Measurements from ENCODE around the gene POU3F3. TPM values are rescaled to one million over a fixed set of nuclear protein-coding genes. Genes with fewer than 3 reads are reported as not detected.

Gene POU3F3
- total RNA-seq, 1 donor from 2014 or later: not detected

DNA sequence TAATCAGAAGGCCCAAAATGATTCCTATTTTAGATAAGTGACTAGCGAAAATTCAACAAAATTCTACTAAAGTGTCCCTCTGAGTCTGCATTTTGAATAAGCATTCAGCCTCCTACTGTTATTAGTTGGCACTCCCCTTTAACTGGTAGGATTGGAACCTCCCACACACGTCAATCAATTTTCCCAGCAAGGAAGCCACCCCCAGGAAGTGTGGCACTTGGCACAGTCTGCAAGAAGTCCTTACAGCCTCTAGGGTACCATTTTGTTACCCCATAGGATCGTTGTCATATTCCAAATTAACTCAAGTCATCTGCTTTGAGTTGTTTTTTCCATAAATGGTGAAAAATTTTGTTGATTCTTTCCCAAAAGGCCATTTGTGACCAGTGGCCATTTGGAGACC is 33.8 kb upstream of the POU3F3 start:
- no peak overlapping the region for H3K4me3 ChIP-seq
- no peak for ATAC-seq
- no peaks in the 10 kb centered on the region for H3K27me3 ChIP-seq (ENCODE audit: low read depth)
- H3K27ac ChIP-seq: no peak overlapping the region
- no peak for DNase-seq
- no peaks in the 10 kb centered on the region for H3K4me1 ChIP-seq
- intact Hi-C loops (cut with DNase I): no loop called here
- H3K36me3 ChIP-seq: no peaks in the 10 kb centered on the region
- TF ChIP-seq, protein P1, sequence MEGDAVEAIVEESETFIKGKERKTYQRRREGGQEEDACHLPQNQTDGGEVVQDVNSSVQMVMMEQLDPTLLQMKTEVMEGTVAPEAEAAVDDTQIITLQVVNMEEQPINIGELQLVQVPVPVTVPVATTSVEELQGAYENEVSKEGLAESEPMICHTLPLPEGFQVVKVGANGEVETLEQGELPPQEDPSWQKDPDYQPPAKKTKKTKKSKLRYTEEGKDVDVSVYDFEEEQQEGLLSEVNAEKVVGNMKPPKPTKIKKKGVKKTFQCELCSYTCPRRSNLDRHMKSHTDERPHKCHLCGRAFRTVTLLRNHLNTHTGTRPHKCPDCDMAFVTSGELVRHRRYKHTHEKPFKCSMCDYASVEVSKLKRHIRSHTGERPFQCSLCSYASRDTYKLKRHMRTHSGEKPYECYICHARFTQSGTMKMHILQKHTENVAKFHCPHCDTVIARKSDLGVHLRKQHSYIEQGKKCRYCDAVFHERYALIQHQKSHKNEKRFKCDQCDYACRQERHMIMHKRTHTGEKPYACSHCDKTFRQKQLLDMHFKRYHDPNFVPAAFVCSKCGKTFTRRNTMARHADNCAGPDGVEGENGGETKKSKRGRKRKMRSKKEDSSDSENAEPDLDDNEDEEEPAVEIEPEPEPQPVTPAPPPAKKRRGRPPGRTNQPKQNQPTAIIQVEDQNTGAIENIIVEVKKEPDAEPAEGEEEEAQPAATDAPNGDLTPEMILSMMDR (IDR thresholded peaks at IDR 0.05): no peak
- no peaks in the 10 kb centered on the region for H3K9me3 ChIP-seq

DNA sequence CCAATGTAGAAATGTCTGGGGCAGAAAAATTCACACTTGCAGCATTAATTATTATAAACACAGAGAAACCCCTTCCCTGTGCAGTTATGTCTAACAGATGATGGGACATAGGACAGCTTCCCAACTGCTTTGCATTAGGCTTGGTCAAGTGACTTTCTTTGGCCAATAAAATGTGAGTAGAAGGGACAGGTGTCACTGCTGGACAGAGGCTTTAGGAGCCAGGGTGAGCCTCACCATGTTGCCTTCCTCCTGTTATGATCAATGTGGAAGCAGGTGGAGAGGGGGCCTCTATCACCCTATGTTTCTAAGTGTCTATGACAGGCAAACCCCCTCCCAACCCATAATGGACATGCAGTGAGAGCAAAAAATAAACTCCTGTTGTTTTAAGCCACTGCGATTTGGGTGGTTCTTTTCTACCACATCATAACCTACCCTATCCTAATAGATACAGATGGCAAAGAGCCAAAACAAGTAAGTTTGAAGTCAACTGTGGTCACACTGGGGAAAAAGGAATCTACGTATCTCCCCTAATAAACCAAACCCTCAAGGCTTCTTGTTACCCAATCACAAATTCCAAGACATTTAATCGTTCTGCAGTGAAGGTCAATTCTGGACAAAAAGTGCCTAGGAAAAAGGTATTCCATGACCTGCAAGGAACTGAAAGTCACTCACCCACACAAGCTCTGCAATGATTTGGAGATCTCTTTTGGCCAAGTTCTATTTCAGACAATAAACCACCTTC is 28.6 kb upstream of the POU3F3 start:
- no peaks in the 10 kb centered on the region for H3K36me3 ChIP-seq
- ATAC-seq (no peak), DNase-seq (no peak)
- TF ChIP-seq, protein P1 (IDR thresholded peaks at IDR 0.05): no peak
- H3K4me1 ChIP-seq: no peaks in the 10 kb centered on the region
- no peak overlapping the region for H3K4me3 ChIP-seq
- intact Hi-C loops (cut with DNase I): no loop called here
- peaks cover 4% of the 10 kb centered on the region for H3K27me3 ChIP-seq (ENCODE audit: low read depth)
- H3K9me3 ChIP-seq: no peaks in the 10 kb centered on the region
- no peak overlapping the region for H3K27ac ChIP-seq

DNA sequence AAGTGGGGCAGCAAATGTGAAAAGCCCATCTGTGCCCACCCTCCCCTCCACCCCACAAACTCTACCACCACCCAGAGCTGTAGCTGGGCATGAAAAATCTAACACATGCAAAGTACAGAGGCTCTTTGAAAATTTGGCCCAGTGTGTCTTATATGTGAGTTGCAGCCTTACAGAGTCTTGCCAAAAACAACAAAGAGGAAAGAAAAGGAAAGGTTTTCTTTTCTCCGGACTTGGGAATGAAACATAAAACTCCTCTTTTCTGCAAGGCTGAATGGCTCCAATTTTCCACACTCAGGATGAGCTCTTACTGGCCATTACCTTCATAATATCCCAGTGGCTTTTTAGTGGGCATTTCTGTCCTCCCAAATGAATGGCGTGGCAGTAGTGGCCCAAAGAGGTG is 27.9 kb upstream of the POU3F3 start:
- Histone ChIP-seq H3K9me3 (no peaks in the 10 kb centered on the region), H3K36me3 (no peaks in the 10 kb centered on the region), H3K4me3 (no peak overlapping the region), H3K27ac (no peak overlapping the region), H3K27me3 (ENCODE audit: low read depth) (peaks cover 4% of the 10 kb centered on the region), H3K4me1 (no peaks in the 10 kb centered on the region)
- TF ChIP-seq, protein P1 (IDR thresholded peaks at IDR 0.05): no peak
- intact Hi-C loops (cut with DNase I): no loop called here
- ATAC-seq (no peak), DNase-seq (no peak)

DNA sequence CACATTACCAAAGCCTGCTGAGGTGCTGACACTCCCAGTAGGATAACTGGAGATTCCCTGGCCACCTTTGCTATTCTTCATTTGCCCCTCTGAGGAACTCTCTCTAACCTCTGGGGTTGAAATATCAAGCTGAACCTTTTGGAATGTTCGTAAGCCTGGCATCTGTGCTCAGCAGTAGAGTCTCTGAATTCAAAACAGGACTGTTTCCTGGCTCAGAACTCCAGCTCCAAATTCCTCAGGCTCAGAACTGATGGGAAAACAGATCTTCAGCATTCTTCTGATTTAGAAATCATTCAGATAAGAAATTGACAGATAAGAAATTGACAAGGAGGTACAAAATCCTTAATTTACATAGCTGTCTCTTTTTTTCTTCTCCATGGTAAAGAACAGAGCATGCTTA is 22.2 kb upstream of the POU3F3 start:
- Histone ChIP-seq H3K4me1 (no peaks in the 10 kb centered on the region), H3K4me3 (no peak overlapping the region), H3K27ac (no peak overlapping the region), H3K27me3 (ENCODE audit: low read depth) (peaks cover 4% of the 10 kb centered on the region), H3K9me3 (no peaks in the 10 kb centered on the region), H3K36me3 (no peaks in the 10 kb centered on the region)
- no peak for ATAC-seq
- TF ChIP-seq, protein P1 (IDR thresholded peaks at IDR 0.05): no peak
- no peak for DNase-seq
- intact Hi-C loops (cut with DNase I): no loop called here

DNA sequence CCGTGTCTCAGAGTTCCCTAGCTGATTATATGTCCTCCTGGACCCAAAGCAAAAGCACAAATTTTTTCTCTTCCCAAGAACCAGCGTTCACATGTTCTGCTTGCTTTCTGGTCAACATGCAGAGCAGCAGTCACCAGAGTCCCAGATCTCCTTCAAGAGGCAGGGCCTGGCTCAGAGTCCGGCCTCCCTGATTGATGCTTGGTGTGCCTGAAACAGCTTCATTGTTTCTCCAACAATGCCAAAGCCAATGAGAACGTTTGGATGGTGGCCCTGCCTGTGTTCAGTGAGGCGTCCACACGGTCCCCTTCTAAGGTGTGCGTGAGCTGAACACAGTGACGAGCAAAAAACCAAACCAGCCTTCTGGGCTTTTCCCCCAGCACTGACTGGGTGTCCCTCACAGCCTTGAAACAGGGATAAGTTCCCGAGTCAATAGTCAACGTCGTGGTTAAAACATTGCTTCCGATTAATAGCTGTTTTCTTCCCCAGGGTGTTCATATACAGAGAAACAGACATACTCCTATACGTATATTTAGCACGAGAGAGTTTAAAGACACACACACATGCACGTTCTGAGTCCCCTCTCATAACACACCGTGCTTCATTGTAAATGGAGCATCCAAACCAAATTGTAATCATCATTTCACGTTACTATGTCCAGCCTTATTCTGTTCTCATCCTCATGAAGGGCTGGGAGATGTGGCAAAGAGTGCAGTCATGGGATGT is 19.3 kb upstream of the POU3F3 start:
- intact Hi-C loops (cut with DNase I): no loop called here
- Histone ChIP-seq H3K9me3 (no peaks in the 10 kb centered on the region), H3K4me3 (no peak overlapping the region), H3K4me1 (no peaks in the 10 kb centered on the region), H3K27me3 (ENCODE audit: low read depth) (peaks cover 6% of the 10 kb centered on the region), H3K27ac (no peak overlapping the region), H3K36me3 (no peaks in the 10 kb centered on the region)
- DNase-seq: no peak
- TF ChIP-seq, protein P1 (IDR thresholded peaks at IDR 0.05): no peak
- ATAC-seq: no peak
